HG02571 (cell line): ENCODE measurements around the gene NLRP9.
"Not testable (repeated sequence)": the region's sequence is repeated elsewhere in the genome, so short reads cannot be mapped to it uniquely, and the experiment has no call there.

ENCODE experiments used
- ATAC-seq: cut with Tn5 transposase; IDR thresholded peaks from one replicate; pipeline ENCODE4 v1.9.1; 2021; ENCODE audit warnings: mild to moderate bottlenecking, moderate library complexity; ENCODE audit not compliant: unreplicated experiment

The NLRP9 gene

GRCh38 chr19:55738302-55738701 lies at the start of gene NLRP9:
NLRP9 (minus strand) TSS chr19:55738402; CDS start chr19:55738374, 28 bp downstream.
- no peak for ATAC-seq

- no peak for ATAC-seq
These were observed 42.9 kb upstream of the NLRP9 start for GRCh38 chr19:55781112-55781511.

- no peak for ATAC-seq
These were observed 40.1 kb upstream of the NLRP9 start for GRCh38 chr19:55778331-55778730.

GRCh38 chr19:55777528-55777927 lies 39.3 kb upstream of the NLRP9 start:
- ATAC-seq = no peak

GRCh38 chr19:55769632-55770031 lies 31.4 kb upstream of the NLRP9 start:
- ATAC-seq = not testable (repeated sequence)

GRCh38 chr19:55768818-55769217 lies 30.6 kb upstream of the NLRP9 start, which contains the start of gene RFPL4AL1:
RFPL4AL1 (plus strand) TSS chr19:55769118; CDS start chr19:55771805, 2,687 bp downstream.
- ATAC-seq = not testable (repeated sequence)

GRCh38 chr19:55766466-55766865 lies 28.3 kb upstream of the NLRP9 start:
- ATAC-seq = no peak

- not testable (repeated sequence) for ATAC-seq
These were observed 20.6 kb upstream of the NLRP9 start, which contains the start of gene RFPL4A for GRCh38 chr19:55758797-55759196. RFPL4A (plus strand) TSS chr19:55759097; CDS start chr19:55761801, 2,704 bp downstream.

- not testable (repeated sequence) for ATAC-seq
These were observed 18.6 kb upstream of the NLRP9 start for GRCh38 chr19:55756808-55757207.

GRCh38 chr19:55753401-55753800 lies 15.2 kb upstream of the NLRP9 start:
- ATAC-seq = no peak

GRCh38 chr19:55750715-55751114 lies 12.5 kb upstream of the NLRP9 start:
- ATAC-seq = no peak

GRCh38 chr19:55730378-55730777 lies 7.8 kb downstream of the NLRP9 start:
- not testable (repeated sequence) for ATAC-seq

- no peak for ATAC-seq
These were observed 14.7 kb downstream of the NLRP9 start for GRCh38 chr19:55723491-55723890.

- no peak for ATAC-seq
These were observed 17.4 kb downstream of the NLRP9 start for GRCh38 chr19:55720801-55721200.

GRCh38 chr19:55720214-55720746 lies 17.9 kb downstream of the NLRP9 start:
- no peak for ATAC-seq

GRCh38 chr19:55717879-55718711 lies 20.1 kb downstream of the NLRP9 start:
- ATAC-seq = not testable (repeated sequence)

GRCh38 chr19:55717251-55717650 lies 21.0 kb downstream of the NLRP9 start:
- ATAC-seq = no peak

GRCh38 chr19:55716531-55716930 lies 21.7 kb downstream of the NLRP9 start:
- no peak for ATAC-seq

GRCh38 chr19:55712804-55713631 lies 25.2 kb downstream of the NLRP9 start:
- no peak for ATAC-seq

GRCh38 chr19:55711719-55712118 lies 26.5 kb downstream of the NLRP9 start:
- ATAC-seq = no peak

GRCh38 chr19:55705972-55706371 lies 32.2 kb downstream of the NLRP9 start:
- no peak for ATAC-seq
